IPS DF 4.7 (cell line): ENCODE data around the gene TSC22D4.
"Not testable (repeated sequence)": the region's sequence is repeated elsewhere in the genome, so short reads cannot be mapped to it uniquely, and the experiment has no call there.

ENCODE experiments used
- DNase-seq: peaks from one replicate; pipeline ENCODE4 v3.0.0-alpha.2; 2013; ENCODE audit warnings: low spot score; ENCODE audit errors: extremely low read depth

TSC22D4 gene

GRCh38 chr7:100446040-100446439, 33.0 kb downstream of the TSC22D4 start:
- DNase-seq: no peak

- no peak for DNase-seq
These were observed 34.4 kb downstream of the TSC22D4 start for GRCh38 chr7:100444311-100445278.

GRCh38 chr7:100443096-100443840, 35.7 kb downstream of the TSC22D4 start:
- no peak for DNase-seq

- DNase-seq: no peak
These were observed 37.1 kb downstream of the TSC22D4 start for GRCh38 chr7:100441641-100442535.

GRCh38 chr7:100439244-100439643, 39.8 kb downstream of the TSC22D4 start:
- not testable (repeated sequence) for DNase-seq

GRCh38 chr7:100438731-100439130, 40.3 kb downstream of the TSC22D4 start:
- DNase-seq: not testable (repeated sequence)

GRCh38 chr7:100438172-100438571, 40.8 kb downstream of the TSC22D4 start:
- no peak for DNase-seq

GRCh38 chr7:100437150-100438100, 41.6 kb downstream of the TSC22D4 start:
- DNase-seq: no peak

- DNase-seq: no peak
These were observed 43.4 kb downstream of the TSC22D4 start for GRCh38 chr7:100435401-100436304.

- no peak for DNase-seq
These were observed 44.5 kb downstream of the TSC22D4 start for GRCh38 chr7:100434297-100435144.

GRCh38 chr7:100433592-100434296, 45.3 kb downstream of the TSC22D4 start:
- DNase-seq: no peak

GRCh38 chr7:100433276-100433591, 45.8 kb downstream of the TSC22D4 start:
- DNase-seq: no peak

GRCh38 chr7:100432621-100433275, 46.3 kb downstream of the TSC22D4 start:
- DNase-seq: no peak

GRCh38 chr7:100432053-100432452, 47.0 kb downstream of the TSC22D4 start:
- DNase-seq: no peak

- DNase-seq: no peak
These were observed 47.7 kb downstream of the TSC22D4 start for GRCh38 chr7:100431286-100431735.

- DNase-seq: no peak
These were observed 48.3 kb downstream of the TSC22D4 start for GRCh38 chr7:100430493-100431285.
